ENCODE data around the gene MTX3.

The MTX3 gene

GRCh38 chr5:79990598-79991507 is at the start of gene MTX3:
MTX3 (minus strand) TSS chr5:79991262; CDS start chr5:79991238, 24 bp downstream.
- peak; percentile 92 to 94 for DNase-seq

GRCh38 chr5:80039650-80040049 is 48.6 kb upstream of the MTX3 start:
- no peak for DNase-seq

- DNase-seq, result no peak
Observed at GRCh38 chr5:80037366-80037765, 46.3 kb upstream of the MTX3 start.

DNA sequence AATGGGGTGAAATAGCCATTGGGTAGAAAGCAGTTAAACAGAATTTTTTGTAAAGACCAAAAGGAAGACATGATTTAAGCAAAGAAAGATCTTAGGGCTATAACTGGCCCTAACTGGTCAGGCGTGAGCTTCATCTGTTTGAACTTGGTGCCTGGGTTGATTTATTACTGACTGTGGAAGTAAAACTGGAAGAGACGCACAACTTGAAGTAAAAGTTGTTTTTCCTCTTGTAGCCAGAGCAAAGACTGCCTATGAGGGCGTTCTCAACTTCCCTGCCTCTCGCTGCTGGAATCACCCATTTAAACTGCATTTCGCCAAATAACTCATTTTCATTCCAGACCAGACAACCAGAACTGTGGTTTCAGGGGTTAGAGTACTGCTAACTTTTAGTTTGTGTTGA is 45.6 kb upstream of the MTX3 start:
- DNase-seq, result no peak

- no peak for DNase-seq
Observed at GRCh38 chr5:80035839-80036238, 44.8 kb upstream of the MTX3 start.

- DNase-seq, result no peak
Observed at GRCh38 chr5:80034962-80035821, 44.1 kb upstream of the MTX3 start, which contains the start of gene THBS4. THBS4 (plus strand) TSS chr5:80035348; CDS start chr5:80035538, 190 bp downstream.

DNA sequence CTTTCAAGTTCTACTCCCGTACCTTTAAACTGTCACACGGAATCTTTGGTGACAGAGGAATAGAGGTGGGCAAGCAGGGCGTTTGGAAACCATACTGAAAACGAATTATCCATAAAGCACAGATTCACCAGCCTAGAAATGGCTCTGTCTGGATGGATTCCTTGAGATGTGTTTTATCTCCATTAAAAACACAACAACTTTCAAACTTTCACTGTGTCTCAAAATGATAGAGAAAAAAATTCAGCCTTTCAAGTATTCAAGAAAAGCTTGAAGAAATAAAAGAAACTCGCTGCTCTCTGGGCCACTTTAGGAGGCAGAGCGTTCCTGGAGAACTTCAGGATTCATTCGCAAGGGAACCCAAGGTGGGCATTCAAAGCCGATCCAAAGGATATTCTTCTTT is 43.5 kb upstream of the MTX3 start:
- DNase-seq, result no peak

GRCh38 chr5:80033513-80033912 is 42.5 kb upstream of the MTX3 start:
- DNase-seq, result no peak

- DNase-seq, result no peak
Observed at GRCh38 chr5:80031109-80031508, 40.0 kb upstream of the MTX3 start.

DNA sequence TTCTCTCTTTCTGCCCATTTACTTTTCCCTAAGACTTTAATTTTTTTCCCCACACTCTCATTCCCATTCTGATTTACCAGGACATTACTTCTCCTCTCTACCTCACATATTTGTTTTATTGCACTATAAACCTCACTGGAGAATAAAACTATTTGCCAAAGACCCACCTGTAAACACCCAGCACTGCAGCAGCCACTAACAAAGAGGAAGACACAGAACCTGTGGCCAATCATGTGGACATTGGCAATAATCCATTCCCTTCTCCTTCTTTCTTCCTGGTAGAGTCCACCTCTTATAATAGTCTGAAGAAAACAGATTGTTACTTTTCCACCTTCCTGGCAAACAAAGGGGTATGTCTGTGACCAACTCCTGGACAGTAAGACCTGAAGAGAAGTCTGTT is 35.8 kb upstream of the MTX3 start:
- no peak for DNase-seq

GRCh38 chr5:80025069-80025468 is 34.0 kb upstream of the MTX3 start:
- DNase-seq, result no peak

GRCh38 chr5:80010754-80011392 is 19.8 kb upstream of the MTX3 start:
- DNase-seq, result no peak

GRCh38 chr5:80008995-80009765 is 18.1 kb upstream of the MTX3 start:
- DNase-seq, result no peak

DNA sequence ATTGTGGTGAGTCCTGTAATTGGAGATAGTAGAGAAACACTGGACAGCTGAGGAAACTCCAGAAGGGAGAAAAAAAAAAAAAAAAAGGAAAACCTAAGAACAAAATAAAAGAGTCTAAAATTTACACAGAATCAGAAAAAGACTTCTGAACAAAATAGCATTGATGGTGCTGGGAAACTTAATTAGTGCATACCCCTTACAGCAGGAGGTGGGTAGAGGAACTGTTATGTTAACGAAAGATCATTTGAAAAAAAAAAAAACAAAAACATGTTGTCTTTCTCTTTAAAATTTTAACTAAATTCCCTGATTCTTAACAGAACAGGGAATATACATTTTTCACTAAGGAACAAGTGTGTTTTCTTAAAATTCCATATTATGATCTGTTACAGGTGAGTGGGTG is 11.6 kb upstream of the MTX3 start:
- no peak for DNase-seq

DNA sequence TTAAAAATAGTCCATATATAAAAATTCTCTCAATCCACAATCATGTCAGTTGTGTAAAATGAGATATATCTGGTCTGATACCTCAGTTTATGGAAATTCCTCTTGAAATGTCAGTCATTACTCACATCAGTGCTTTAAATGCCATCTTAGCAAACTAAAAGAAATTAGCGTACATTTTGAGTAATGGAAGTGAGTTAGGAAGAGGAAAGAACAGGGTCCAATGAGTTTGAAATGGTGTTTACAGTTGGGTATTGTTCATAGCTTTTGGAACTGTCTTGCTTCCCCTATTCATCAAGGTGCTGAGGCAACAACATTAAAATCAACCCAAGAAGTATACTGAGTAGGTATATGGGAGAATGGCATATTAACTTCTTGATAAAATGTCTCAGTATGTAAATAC is 8.7 kb upstream of the MTX3 start:
- DNase-seq, result no peak

DNA sequence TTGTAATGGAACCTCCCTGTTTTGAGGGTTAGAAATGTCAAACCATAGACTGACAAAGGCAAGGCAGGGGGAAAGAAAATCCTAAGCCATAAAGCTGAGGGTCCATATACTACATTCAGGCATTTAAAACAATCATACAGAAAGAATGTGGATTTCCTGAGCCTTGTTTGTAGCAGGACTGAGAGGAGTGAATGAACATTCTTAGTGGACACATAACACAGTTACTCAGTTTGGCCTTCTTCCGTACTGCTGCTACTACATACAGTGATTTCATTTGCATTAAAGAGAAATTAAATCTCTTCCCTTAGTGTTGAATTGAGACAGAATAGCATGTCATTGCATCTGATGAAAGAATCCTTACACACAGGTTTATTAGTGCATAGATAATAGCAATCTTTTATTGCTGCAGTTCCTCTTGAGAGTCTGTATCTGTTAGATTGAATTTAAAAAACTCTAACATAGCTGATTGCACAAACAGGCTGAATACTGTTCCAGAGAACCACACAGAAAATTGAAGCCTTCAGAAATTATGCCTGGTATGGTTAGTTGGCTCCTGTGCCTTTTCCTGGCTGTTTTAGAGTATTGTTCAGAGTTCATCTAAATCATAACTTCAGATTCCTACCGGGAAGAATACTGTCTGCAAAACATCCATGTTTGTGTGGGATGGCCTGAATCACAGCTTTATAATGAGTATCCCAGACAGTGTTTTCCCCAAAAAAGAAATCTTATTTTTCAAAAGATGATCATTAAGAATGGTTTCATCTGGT is 2.0 kb upstream of the MTX3 start:
- no peak for DNase-seq

- DNase-seq, result no peak
Observed at GRCh38 chr5:79990205-79990597, 861 bp downstream of the MTX3 start.

DNA sequence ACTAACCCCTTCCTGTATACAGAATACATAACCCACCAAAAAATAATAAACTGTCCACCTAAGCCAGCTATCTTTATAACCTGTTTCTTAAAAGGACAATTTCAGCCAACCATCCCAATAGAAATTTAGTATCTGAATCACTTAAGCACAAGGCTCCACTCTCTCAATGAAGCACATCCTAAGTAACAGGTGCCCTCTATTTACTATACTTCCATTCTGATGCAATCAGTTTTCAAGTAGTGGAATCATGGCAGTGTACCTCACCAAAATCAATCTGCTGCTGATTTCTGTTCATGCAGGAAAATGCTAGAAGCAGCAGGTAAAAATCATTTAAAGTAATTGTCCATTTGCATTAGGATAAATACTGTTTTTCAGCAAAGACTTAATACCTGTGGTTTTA is 4.8 kb downstream of the MTX3 start:
- no peak for DNase-seq

GRCh38 chr5:79985288-79985687 is 5.8 kb downstream of the MTX3 start:
- DNase-seq, result no peak

GRCh38 chr5:79984363-79984762 is 6.7 kb downstream of the MTX3 start:
- DNase-seq, result no peak

DNA sequence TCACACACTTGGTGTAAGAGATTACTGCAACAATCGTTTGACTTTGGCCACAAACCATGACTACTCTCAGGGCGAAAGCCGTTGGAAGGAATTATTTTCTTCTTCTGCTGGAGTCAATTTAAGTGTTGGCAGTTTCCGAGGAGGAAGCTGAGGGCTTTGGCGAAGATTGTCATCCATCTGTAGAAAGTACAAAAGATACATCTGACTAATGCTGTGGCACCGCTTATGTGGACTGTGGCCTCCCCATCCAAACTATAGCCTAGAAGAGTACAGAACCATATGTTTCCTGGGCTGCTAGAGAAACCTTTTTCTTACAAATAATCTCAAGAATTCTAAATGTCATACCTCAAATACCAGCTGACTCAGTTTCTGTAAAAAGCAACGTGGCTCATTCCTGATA is 7.4 kb downstream of the MTX3 start:
- peak in 1 of 2 experiments; percentile 21 for DNase-seq

DNA sequence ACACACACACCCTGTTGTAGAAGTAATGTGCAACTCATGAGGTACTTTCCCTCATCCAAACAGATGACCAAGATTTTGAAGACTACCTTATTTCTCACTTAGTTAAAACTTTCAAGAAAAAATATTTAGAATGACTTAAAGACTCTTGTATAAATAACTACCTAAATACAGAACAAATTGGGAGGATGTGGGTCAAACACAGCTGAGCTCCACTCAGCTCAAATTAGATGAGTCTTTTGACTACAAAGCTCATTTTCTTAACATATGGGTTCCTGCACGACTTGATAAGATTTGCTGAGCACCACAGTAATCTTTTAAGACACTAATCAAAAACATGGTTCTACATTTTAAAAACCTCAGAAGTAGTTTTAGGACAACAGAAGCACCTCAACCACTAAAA is 8.9 kb downstream of the MTX3 start:
- DNase-seq, result no peak

All from activated T-cell treated with anti-CD3 and anti-CD28 coated beads, Interleukin-2, amount 50 U/mL, for 48 hours (primary cell).